Renal pelvis (tissue), 4 donors: ENCODE results near the gene SOBP. TPM values are rescaled to one million over a fixed set of nuclear protein-coding genes. Genes with fewer than 3 reads are reported as not detected.
A peak's percentile ranks its signal among the peaks of the same experiment; 100 is the strongest.

Experiments
- DNase-seq: peaks from one replicate; pipeline ENCODE4 v3.0.0-alpha.2; 2013
- polyA plus RNA-seq, 3 donors: library from polyadenylated mRNA; unstranded; fragments of 120-200 nt; gene quantifications; one replicate each; pipeline ENCODE4 v1.2.1, GENCODE V29; 2013; ENCODE audit not compliant: insufficient read length in 3 of 3

Gene SOBP
- polyA plus RNA-seq, 3 donors: 11.0 to 15.3 (median 12.6) TPM

DNA sequence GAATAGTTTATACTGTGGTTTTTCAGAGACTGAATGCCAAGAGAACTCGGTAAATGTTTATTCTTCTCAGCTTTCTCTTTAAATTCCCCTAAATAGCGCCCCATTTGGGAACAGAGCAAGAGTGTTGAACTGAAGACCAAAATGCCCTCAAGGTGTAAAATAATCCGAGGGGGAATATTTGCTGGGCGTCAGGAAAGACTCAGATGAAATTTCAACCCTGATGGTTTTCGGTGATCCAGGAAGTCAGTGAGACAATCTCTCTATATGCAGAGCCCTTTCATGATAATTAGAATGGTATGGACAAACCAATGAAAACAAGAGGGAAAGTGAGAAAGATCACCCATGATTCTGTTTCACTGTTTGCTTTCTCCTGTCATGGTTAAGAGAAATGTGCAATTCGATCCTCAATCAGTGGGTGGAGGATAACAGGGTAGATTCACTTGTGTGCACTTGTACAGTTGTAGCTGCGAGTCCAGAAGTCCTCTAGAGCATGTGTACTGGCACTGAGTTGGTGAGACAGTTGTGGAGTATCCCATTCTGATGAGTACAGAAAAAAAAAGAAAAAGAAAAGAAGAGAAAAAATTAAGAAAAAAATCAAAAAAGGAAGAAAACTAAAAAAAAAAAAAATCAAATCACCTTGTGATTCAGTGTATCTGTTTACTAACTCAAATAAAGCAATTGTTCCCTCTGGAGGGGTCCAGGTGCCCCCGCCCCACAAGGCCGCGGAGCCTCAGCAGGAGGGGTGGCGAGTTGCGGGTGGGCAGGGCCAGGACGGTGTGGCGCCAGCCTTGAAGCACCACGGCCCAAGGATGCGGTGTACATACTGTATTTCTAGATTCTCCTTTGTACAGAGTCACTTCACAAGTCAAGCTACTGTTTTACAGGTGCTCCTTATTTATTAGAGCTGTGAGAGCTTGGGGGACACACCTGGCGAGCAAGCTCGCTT, 169.3 kb downstream of the SOBP start:
- DNase-seq: peak; percentile 84

GRCh38 chr6:107660839-107661238, 170.9 kb downstream of the SOBP start:
- DNase-seq: no peak

GRCh38 chr6:107661291-107661690, 171.4 kb downstream of the SOBP start:
- DNase-seq: no peak

DNA sequence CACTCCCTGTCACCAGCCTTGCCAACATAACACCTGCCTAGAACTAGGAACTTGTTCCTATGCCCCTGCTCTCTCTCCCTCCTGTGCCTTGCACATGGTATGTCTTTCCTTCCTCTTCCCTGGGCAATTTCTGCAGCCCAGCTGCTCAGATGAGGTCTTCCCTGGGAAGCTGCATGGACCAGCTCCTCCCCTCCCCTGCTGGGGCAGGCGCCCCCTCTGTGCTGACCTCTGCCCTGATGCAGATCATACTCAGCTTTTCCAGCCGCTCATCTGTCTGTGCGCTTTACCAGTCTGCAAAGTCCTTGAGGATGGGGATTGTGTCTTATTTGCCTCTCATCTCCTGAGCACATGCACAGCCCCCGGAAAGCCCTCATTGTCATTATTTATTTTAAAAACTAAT, 172.4 kb downstream of the SOBP start:
- DNase-seq: no peak

GRCh38 chr6:107663308-107663707, 173.4 kb downstream of the SOBP start:
- no peak for DNase-seq

DNA sequence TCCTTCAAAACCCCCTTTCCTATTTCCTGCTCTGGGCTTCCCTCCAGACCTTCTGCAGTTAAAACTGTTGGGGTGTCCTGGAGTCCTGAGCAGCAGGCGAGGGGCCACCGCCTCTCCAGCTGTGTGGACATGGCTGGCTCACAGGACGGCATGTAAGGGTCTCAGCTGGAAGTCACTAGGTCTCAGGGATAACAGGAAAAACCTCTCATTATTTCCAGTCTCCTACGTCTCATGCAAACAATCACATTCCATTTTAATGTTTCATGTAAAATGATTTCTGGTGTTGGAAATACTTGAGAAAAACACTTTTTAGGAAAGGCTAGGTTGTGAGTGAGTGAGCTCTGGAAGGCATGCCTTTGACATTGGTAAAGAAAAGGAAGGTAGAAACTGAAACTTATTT, 175.5 kb downstream of the SOBP start:
- DNase-seq: no peak

GRCh38 chr6:107666084-107666980, 176.4 kb downstream of the SOBP start:
- DNase-seq: peak; percentile 79

DNA sequence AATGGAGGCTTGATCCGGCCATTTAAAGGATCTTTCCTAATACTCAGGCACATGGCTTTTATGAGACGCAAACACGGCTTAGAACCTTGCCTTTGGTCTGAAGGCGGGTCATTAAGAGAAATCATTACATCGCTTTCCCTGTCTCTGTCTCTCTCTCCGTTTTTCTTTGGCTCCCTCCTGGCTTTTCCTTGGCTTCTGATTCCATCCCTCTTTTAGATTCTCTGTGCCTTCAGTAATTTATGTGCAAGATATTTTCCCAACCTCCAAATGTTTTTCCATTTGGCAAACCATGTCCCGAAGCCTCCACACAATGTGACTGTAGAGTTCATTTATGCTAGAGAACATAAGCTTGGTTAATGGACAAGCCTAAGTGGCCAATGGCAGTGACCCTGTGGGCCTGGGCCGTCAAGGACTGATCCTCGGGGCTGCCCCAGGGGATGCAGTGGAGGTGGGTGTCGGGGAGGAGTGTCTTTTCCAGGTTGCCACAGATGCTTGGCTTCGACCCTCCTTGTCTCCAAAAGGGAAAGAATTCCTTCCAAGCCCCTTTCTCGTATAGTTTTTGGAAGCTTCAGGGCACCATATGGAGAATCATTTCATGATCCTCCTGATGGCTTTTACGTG, 177.2 kb downstream of the SOBP start:
- no peak for DNase-seq

GRCh38 chr6:107667790-107668189, 177.9 kb downstream of the SOBP start:
- DNase-seq: no peak

GRCh38 chr6:107668743-107669474, 179.0 kb downstream of the SOBP start:
- DNase-seq: no peak

DNA sequence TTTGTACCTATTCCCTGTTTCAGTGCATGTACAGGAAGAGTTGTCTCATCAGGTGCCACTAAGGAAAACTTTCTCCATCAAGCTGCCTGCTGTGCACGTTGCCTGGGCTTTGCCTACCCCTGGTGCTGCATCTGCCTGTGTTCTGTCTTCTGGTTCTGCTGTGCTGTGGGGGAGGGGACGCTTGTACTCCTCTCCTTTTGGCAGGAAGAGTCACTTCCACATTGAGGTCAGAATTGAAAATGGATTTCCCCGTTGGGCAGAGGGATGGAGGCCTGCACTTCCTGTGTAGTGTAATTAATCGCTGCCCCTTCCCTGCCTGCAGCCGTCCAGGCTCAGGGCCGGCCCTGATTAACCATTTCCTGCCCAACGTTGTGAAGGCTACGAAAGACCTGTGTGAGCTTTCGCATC, 180.9 kb downstream of the SOBP start:
- no peak for DNase-seq

GRCh38 chr6:107673076-107673494, 183.2 kb downstream of the SOBP start:
- no peak for DNase-seq

DNA sequence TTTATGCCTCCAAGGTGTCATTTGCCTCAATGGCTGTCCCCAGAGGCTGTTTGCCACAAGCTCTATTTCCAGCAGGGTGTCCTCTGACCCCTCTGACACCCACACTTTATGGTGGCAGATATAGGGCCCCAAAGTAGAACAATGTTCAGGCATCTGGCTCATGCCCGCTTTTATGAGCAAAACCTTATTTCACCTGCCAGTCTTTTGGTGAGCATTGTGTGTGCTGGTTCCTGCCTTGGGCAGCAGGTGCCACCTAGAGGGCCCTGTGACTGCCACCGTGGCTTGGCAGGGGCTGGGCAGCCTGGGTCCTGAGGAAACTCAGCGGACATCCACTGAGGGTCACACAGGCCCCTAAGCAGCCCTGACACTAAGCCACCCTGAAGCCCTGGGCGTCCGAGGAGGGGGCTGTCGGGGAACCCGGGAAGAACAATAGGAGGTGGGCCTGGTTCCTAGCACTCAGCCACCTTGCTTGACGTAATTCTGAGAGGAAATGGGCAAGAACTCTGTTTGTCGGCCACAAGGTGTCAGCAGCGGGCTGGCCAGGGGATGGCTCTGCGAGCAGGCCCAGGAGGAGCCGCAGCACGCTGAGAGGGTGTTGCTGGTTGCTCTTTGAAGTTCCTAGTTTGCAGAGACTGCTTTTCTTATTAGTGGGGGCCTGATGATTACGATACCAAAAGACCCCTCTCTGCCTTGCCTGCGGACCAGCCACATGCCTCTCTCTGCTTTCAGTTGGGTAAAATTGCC, 185.2 kb downstream of the SOBP start:
- peak; percentile 90 for DNase-seq

GRCh38 chr6:107676042-107676441, 186.1 kb downstream of the SOBP start:
- DNase-seq: no peak

DNA sequence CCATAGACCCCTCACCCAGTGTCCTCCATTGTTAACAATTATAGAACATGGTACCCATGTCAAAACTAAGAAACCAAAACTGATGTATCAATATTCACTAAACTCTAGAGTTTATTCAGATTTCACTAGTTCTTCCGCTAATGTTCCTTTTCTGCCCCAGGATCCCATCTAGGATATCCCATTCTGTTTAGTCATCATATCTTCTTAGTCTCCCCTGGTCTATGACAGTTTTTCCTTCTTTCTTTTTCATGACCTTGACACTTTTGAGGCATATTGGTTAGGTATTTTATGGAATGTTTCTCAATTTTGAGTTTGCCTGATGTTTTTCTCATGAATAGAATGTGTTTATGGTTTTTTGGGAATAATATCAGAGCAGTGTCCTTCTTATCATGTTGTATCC, 187.5 kb downstream of the SOBP start:
- DNase-seq: no peak

GRCh38 chr6:107679457-107679856, 189.5 kb downstream of the SOBP start:
- no peak for DNase-seq

DNA sequence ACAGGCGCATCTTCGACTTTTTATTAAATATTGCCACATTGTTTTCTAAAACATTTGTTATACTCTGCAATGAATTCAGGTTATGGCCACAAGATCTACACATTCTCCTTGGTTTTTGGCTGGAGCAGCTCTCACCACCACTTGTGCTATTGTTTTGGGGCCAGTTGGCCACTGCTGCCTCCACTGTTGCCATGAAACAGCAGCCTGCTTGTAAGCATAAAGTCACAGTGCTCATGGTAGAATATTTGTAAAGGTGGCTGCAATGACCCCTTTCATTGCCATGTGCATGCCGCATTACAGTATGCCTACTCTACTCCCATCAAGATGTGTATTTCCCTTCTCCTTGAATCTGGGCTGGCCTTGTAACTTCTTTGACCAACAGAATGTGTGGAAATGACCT, 192.8 kb downstream of the SOBP start:
- DNase-seq: no peak

DNA sequence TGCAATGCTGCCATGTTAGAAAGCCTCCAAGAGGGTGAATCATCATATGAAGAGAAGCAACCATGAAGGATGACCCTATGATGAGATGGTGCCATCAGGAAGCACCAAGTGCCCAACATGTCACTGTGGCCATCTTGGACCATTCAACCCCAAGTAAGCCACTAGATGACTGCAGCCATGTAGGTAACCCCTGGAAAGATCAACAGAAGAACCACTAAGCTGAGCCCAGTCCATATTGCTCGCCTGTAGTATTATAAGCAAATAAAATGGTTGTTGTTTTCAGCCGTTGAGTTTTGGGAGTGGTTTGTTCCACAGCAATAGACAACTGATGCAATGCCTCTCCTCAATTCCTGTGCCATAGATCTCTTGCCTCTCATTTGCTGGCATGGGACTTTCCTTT, 193.3 kb downstream of the SOBP start:
- DNase-seq: no peak

GRCh38 chr6:107684996-107685395, 195.1 kb downstream of the SOBP start:
- DNase-seq: no peak

- DNase-seq: no peak
Measured at GRCh38 chr6:107689190-107689589, 199.3 kb downstream of the SOBP start.
